IMR-90 (cell line): ENCODE data around the gene AP4M1. TPM values are rescaled to one million over a fixed set of nuclear protein-coding genes. Genes with fewer than 3 reads are reported as not detected.

Source experiments
- ATAC-seq: fragments of 200-7000 bp; cut with Tn5 transposase; 2 replicates; pipeline ENCODE4 v1.9.1; 2020; ENCODE audit warnings: low read depth, mild to moderate bottlenecking, moderate library complexity
- BruUV-seq: library from RNA; stranded (reverse); fragments of 400-500 nt; replicated peaks from 2 replicates; lab custom pipeline; 2021; lab: Mats Ljungman, UMichigan
- CTCF ChIA-PET: fragments of 300-600 bp; formaldehyde crosslinking; extraction: SDS; loops from one replicate; lab custom pipeline; 2021; ENCODE audit warnings: antibody characterized with exemption; lab: Yijun Ruan, JAX
- POLR2A ChIA-PET: fragments of 300-600 bp; sonication (Branson Sonifier 250); formaldehyde crosslinking; loops from one replicate; lab custom pipeline; 2022; ENCODE audit warnings: antibody characterized with exemption; ENCODE audit not compliant: unreplicated experiment; lab: Charles Lee
- DNase-seq: peaks from one replicate; pipeline ENCODE4 v3.0.0; 2013
- H2AFZ ChIP-seq: replicated peaks from 2 replicates; pipeline ENCODE3; 2013; ENCODE audit warnings: low read length, mild to moderate bottlenecking; ENCODE audit not compliant: poor library complexity
- H2AK5ac ChIP-seq: 2 replicates; pipeline ENCODE4 v1.6.1; 2013; ENCODE audit warnings: low read depth, low read length, inconsistent platforms
- H2AK9ac ChIP-seq: replicated peaks from 2 replicates; pipeline ENCODE3; 2013; ENCODE audit warnings: mild to moderate bottlenecking, low read depth, low read length, moderate library complexity; ENCODE audit not compliant: poor library complexity
- H2BK120ac ChIP-seq: 2 replicates; pipeline ENCODE4 v1.6.1; 2013; ENCODE audit warnings: low read depth, low read length, inconsistent platforms
- H2BK15ac ChIP-seq: 3 replicates; pipeline ENCODE4 v1.6.1; 2013; ENCODE audit warnings: low read depth, low read length, inconsistent platforms
- H2BK20ac ChIP-seq: 2 replicates; pipeline ENCODE4 v1.6.1; 2013; ENCODE audit warnings: low read depth, mild to moderate bottlenecking, inconsistent platforms, low read length, moderate library complexity
- H2BK5ac ChIP-seq: 2 replicates; pipeline ENCODE4 v1.6.1; 2013; ENCODE audit warnings: mild to moderate bottlenecking, low read depth, low read length, inconsistent platforms; ENCODE audit not compliant: poor library complexity, severe bottlenecking
- H3K14ac ChIP-seq: replicated peaks from 2 replicates; pipeline ENCODE4 v1.6.1; 2013; ENCODE audit warnings: low read depth, low read length, inconsistent platforms
- H3K18ac ChIP-seq: 2 replicates; pipeline ENCODE4 v1.6.1; 2013; ENCODE audit warnings: low read depth, low read length, control low read depth
- H3K23ac ChIP-seq: 2 replicates; pipeline ENCODE4 v1.6.1; 2013; ENCODE audit warnings: low read depth, low read length, inconsistent platforms
- H3K27ac ChIP-seq: 2 replicates; pipeline ENCODE4 v1.5.1; 2013; ENCODE audit warnings: mild to moderate bottlenecking, control low read depth, low read length; ENCODE audit not compliant: insufficient read depth
- H3K27me3 ChIP-seq: 2 replicates; pipeline ENCODE4 v1.6.1; 2013; ENCODE audit warnings: low read length; ENCODE audit not compliant: control insufficient read depth, insufficient read depth
- H3K36me3 ChIP-seq: 2 replicates; pipeline ENCODE4 v1.6.1; 2013; ENCODE audit warnings: low read length, mixed read lengths; ENCODE audit not compliant: control insufficient read depth, insufficient read depth
- H3K4ac ChIP-seq: 2 replicates; pipeline ENCODE4 v1.6.1; 2013; ENCODE audit warnings: low read depth, low read length, inconsistent platforms
- H3K4me1 ChIP-seq: 2 replicates; pipeline ENCODE4 v1.6.1; 2013; ENCODE audit warnings: low read length, mixed read lengths; ENCODE audit not compliant: control insufficient read depth, insufficient read depth
- H3K4me2 ChIP-seq: 2 replicates; pipeline ENCODE4 v1.6.1; 2013; ENCODE audit warnings: low read depth, mild to moderate bottlenecking, control low read depth, low read length, moderate library complexity
- H3K4me3 ChIP-seq: 2 replicates; pipeline ENCODE4 v1.5.1; 2013; ENCODE audit warnings: low read depth, mild to moderate bottlenecking, control low read depth, low read length, moderate library complexity; ENCODE audit not compliant: insufficient read depth
- H3K56ac ChIP-seq: 2 replicates; pipeline ENCODE4 v1.6.1; 2013; ENCODE audit warnings: low read length, inconsistent platforms; ENCODE audit not compliant: insufficient read depth; ENCODE audit errors: extremely low read depth
- H3K79me1 ChIP-seq, 2 experiments: 2 replicates each; pipeline ENCODE4 v1.6.1; 2013; ENCODE audit warnings: low read length in 2 of 2, inconsistent platforms in 1 of 2, low read depth in 1 of 2
- H3K9ac ChIP-seq: 2 replicates; pipeline ENCODE4 v1.6.1; 2013; ENCODE audit warnings: low read depth, low read length, control low read depth
- H3K9me1 ChIP-seq: 2 replicates; pipeline ENCODE4 v1.6.1; 2013; ENCODE audit warnings: low read length, inconsistent platforms; ENCODE audit not compliant: insufficient read depth
- H3K9me3 ChIP-seq: 2 replicates; pipeline ENCODE4 v1.6.1; 2013; ENCODE audit warnings: low read length; ENCODE audit not compliant: control insufficient read depth, insufficient read depth
- H4K20me1 ChIP-seq: 2 replicates; pipeline ENCODE4 v1.6.1; 2013; ENCODE audit warnings: low read length, inconsistent platforms; ENCODE audit not compliant: insufficient read depth
- H4K5ac ChIP-seq: 2 replicates; pipeline ENCODE4 v1.6.1; 2013; ENCODE audit warnings: mild to moderate bottlenecking, low read depth, low read length, control low read depth
- H4K8ac ChIP-seq, 2 experiments: 2 replicates each; pipeline ENCODE4 v1.6.1; 2013; ENCODE audit warnings: low read depth in 2 of 2, low read length in 2 of 2, control low read depth in 1 of 2, inconsistent platforms in 1 of 2
- H4K91ac ChIP-seq: 2 replicates; pipeline ENCODE4 v1.6.1; 2013; ENCODE audit warnings: low read depth, low read length, inconsistent platforms; ENCODE audit not compliant: insufficient read depth
- BHLHE40 ChIP-seq: fragments of 150-350 bp; IDR thresholded peaks from 2 replicates; pipeline ENCODE4 v1.6.1; 2016; ENCODE audit warnings: mild to moderate bottlenecking, low read depth, low read length
- CEBPB ChIP-seq: IDR thresholded peaks from 2 replicates; pipeline ENCODE4 v1.6.1; 2012; ENCODE audit warnings: low read depth, low read length, improper control_type of control experiment
- CHD1 ChIP-seq: IDR thresholded peaks from 2 replicates; pipeline ENCODE4 v1.6.1; 2012; ENCODE audit warnings: low read depth, low read length, improper control_type of control experiment
- FOS ChIP-seq: fragments of 150-350 bp; IDR thresholded peaks from 2 replicates; pipeline ENCODE4 v1.6.1; 2016; ENCODE audit warnings: low read depth, low read length
- MAFK ChIP-seq: IDR thresholded peaks from 2 replicates; pipeline ENCODE4 v1.6.1; 2012; ENCODE audit warnings: low read depth, low read length, improper control_type of control experiment
- MAZ ChIP-seq: IDR thresholded peaks from 2 replicates; pipeline ENCODE4 v1.6.1; 2012; ENCODE audit warnings: low read depth, mild to moderate bottlenecking, low read length, improper control_type of control experiment, moderate library complexity, borderline replicate concordance
- MXI1 ChIP-seq: IDR thresholded peaks from 2 replicates; pipeline ENCODE4 v1.6.1; 2012; ENCODE audit warnings: low read depth, mild to moderate bottlenecking, low read length, moderate library complexity, borderline replicate concordance
- NFE2L2 ChIP-seq: fragments of 150-350 bp; IDR thresholded peaks from 2 replicates; pipeline ENCODE4 v1.6.1; 2016; ENCODE audit warnings: low read depth, mild to moderate bottlenecking, low read length
- POLR2A ChIP-seq: IDR thresholded peaks from 2 replicates; pipeline ENCODE4 v1.6.1; 2012; ENCODE audit warnings: mild to moderate bottlenecking, low read depth, low read length
- RAD21 ChIP-seq: IDR thresholded peaks from 2 replicates; pipeline ENCODE4 v1.6.1; 2012; ENCODE audit warnings: low read length, improper control_type of control experiment
- RCOR1 ChIP-seq: IDR thresholded peaks from 2 replicates; pipeline ENCODE4 v1.6.1; 2012; ENCODE audit warnings: mild to moderate bottlenecking, low read length, improper control_type of control experiment; ENCODE audit not compliant: insufficient replicate concordance
- RFX5 ChIP-seq: IDR thresholded peaks from 2 replicates; pipeline ENCODE4 v1.8.0; 2012; ENCODE audit warnings: low read depth, mild to moderate bottlenecking, low read length, moderate library complexity
- SMC3 ChIP-seq: fragments of 150-350 bp; IDR thresholded peaks from 2 replicates; pipeline ENCODE4 v1.6.1; 2016; ENCODE audit warnings: low read depth, mild to moderate bottlenecking, antibody characterized with exemption, low read length, moderate library complexity
- WGBS, 2 experiments: methylation state at CpG; one replicate each; pipeline versions ENCODE4 v1.1.5 to v1.1.7; 2013; ENCODE audit warnings: missing lambda C conversion rate in 2 of 2; ENCODE audit not compliant: insufficient read length in 1 of 2; ENCODE audit errors: extremely low coverage in 2 of 2; 5-methylcytosine and 5-hydroxymethylcytosine counted together
- dilution Hi-C: fragments of 300-500 bp; cut with HindIII; formaldehyde crosslinking; loops from one replicate; pipeline ENCODE4 v1.14.3; 2018; ENCODE audit warnings: low sequenced_read_pairs; ENCODE audit not compliant: unreplicated experiment
- in situ Hi-C: fragments of 300-500 bp; cut with MboI; formaldehyde crosslinking; loops from 3 replicates; pipeline ENCODE4 v1.14.3; 2019; ENCODE audit warnings: low sequenced_read_pairs, inconsistent platforms, mixed read lengths
- intact Hi-C: fragments of 100-400 bp; cut with micrococcal nuclease; formaldehyde crosslinking; loops from 2 replicates; pipeline ENCODE4 v1.10.0; 2022
- polyA plus RNA-seq, 3 experiments: library from polyadenylated mRNA; depleted of rRNA; stranded (reverse); fragments of >200 nt; gene quantifications; 2 replicates each; pipeline ENCODE4 v1.2.3, GENCODE V29; 2012; ENCODE audit warnings: low replicate concordance in 1 of 3
- total RNA-seq: library from RNA; depleted of rRNA; stranded (reverse); fragments of >200 nt; gene quantifications from 2 replicates; pipeline ENCODE4 v1.2.3, GENCODE V29; 2012
- TF ChIP-seq, protein P1 (sequence below): fragments of 150-350 bp; IDR thresholded peaks from 2 replicates; pipeline ENCODE4 v1.6.1; 2016; ENCODE audit warnings: low read depth, mild to moderate bottlenecking, low read length, moderate library complexity, borderline replicate concordance
- TF ChIP-seq, protein P2 (sequence below): conservative IDR thresholded peaks from 2 replicates; pipeline ENCODE4 v1.5.1; 2012; ENCODE audit warnings: mild to moderate bottlenecking, low read depth, low read length, improper control_type of control experiment
- TF ChIP-seq, protein P3 (sequence below): fragments of 150-350 bp; IDR thresholded peaks from 2 replicates; pipeline ENCODE4 v1.6.1; 2017; ENCODE audit warnings: mild to moderate bottlenecking, antibody characterized with exemption, low read length, low read depth

AP4M1 gene
- total and polyA plus RNA-seq, 2 of the 4 experiments (the other 2 are of a cell fraction): 21.1 to 21.4 TPM

GRCh38 chr7:100122067-100122466 is 20.6 kb downstream of the AP4M1 start:
- 83% methylated on average over 2 of the region's 13 CpGs; no CpG with 5 or more reads in 1 of the 2 experiments for WGBS, 2 experiments
- Histone ChIP-seq H4K5ac (no peak overlapping the region), H3K14ac (no peak overlapping the region), H3K36me3 (peaks cover 4% of the 10 kb centered on the region; the same call in 1 of the 2 replicates), H3K56ac (no peak overlapping the region), H2BK5ac (no peak overlapping the region), H3K4me1 (peaks cover 6% of the 10 kb centered on the region; the same call in 1 of the 2 replicates), H2AFZ (no peak overlapping the region), H2BK15ac (no peak overlapping the region), H3K9me1 (peaks cover 17% of the 10 kb centered on the region), H2AK5ac (no peak overlapping the region; the same call in 1 of the 2 replicates), H4K91ac (no peak overlapping the region), H3K4me3 (no peak overlapping the region), H3K23ac (no peak overlapping the region), H2AK9ac (no peak overlapping the region), H3K4ac (no peak overlapping the region), H4K20me1 (no peaks in the 10 kb centered on the region; the same call in 1 of the 2 replicates), H4K8ac (no peak overlapping the region), H2BK120ac (no peak overlapping the region), H3K4me2 (no peak overlapping the region), H2BK20ac (no peak overlapping the region), H3K9ac (no peak overlapping the region), H3K79me1 (peaks cover 28 to 57% of the 10 kb centered on the region in 2 experiments), H3K18ac (no peak overlapping the region), H3K27me3 (no peaks in the 10 kb centered on the region), H3K9me3 (no peaks in the 10 kb centered on the region), H3K27ac (no peak overlapping the region)
- ChIA-PET CTCF (no interaction called here), POLR2A (no interaction called here)
- in situ Hi-C loops (no loop called here), dilution Hi-C loops (no loop called here), intact Hi-C loops (no loop called here)
- no peak for DNase-seq
- BruUV-seq: no TSS peak
- TF ChIP-seq, protein P1, sequence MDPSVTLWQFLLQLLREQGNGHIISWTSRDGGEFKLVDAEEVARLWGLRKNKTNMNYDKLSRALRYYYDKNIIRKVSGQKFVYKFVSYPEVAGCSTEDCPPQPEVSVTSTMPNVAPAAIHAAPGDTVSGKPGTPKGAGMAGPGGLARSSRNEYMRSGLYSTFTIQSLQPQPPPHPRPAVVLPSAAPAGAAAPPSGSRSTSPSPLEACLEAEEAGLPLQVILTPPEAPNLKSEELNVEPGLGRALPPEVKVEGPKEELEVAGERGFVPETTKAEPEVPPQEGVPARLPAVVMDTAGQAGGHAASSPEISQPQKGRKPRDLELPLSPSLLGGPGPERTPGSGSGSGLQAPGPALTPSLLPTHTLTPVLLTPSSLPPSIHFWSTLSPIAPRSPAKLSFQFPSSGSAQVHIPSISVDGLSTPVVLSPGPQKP: no peak
- TF ChIP-seq RCOR1 (no peak), CEBPB (no peak), FOS (no peak), NFE2L2 (no peak), CHD1 (no peak), POLR2A (no peak), RFX5 (no peak), MAFK (no peak), MXI1 (no peak), MAZ (no peak), RAD21 (no peak), SMC3 (no peak), BHLHE40 (no peak)
- TF ChIP-seq, protein P2, sequence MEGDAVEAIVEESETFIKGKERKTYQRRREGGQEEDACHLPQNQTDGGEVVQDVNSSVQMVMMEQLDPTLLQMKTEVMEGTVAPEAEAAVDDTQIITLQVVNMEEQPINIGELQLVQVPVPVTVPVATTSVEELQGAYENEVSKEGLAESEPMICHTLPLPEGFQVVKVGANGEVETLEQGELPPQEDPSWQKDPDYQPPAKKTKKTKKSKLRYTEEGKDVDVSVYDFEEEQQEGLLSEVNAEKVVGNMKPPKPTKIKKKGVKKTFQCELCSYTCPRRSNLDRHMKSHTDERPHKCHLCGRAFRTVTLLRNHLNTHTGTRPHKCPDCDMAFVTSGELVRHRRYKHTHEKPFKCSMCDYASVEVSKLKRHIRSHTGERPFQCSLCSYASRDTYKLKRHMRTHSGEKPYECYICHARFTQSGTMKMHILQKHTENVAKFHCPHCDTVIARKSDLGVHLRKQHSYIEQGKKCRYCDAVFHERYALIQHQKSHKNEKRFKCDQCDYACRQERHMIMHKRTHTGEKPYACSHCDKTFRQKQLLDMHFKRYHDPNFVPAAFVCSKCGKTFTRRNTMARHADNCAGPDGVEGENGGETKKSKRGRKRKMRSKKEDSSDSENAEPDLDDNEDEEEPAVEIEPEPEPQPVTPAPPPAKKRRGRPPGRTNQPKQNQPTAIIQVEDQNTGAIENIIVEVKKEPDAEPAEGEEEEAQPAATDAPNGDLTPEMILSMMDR: no peak
- TF ChIP-seq, protein P3, sequence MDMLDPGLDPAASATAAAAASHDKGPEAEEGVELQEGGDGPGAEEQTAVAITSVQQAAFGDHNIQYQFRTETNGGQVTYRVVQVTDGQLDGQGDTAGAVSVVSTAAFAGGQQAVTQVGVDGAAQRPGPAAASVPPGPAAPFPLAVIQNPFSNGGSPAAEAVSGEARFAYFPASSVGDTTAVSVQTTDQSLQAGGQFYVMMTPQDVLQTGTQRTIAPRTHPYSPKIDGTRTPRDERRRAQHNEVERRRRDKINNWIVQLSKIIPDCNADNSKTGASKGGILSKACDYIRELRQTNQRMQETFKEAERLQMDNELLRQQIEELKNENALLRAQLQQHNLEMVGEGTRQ: no peak
- no peak for ATAC-seq
